HL-60/S4 treated with retinoic acid at 250 ng/mL for 4 days and 3 days (cell line): Measurements from ENCODE around the gene ZNF814.
"Not testable (repeated sequence)": the region's sequence is repeated elsewhere in the genome, so short reads cannot be mapped to it uniquely, and the experiment has no call there.

Experiments
- in situ Hi-C: fragments of 300-500 bp; cut with MboI; formaldehyde crosslinking; loops from 2 replicates; pipeline ENCODE4 v1.7.0; 2022; ENCODE audit warnings: low sequenced_read_pairs

Gene ZNF814

DNA sequence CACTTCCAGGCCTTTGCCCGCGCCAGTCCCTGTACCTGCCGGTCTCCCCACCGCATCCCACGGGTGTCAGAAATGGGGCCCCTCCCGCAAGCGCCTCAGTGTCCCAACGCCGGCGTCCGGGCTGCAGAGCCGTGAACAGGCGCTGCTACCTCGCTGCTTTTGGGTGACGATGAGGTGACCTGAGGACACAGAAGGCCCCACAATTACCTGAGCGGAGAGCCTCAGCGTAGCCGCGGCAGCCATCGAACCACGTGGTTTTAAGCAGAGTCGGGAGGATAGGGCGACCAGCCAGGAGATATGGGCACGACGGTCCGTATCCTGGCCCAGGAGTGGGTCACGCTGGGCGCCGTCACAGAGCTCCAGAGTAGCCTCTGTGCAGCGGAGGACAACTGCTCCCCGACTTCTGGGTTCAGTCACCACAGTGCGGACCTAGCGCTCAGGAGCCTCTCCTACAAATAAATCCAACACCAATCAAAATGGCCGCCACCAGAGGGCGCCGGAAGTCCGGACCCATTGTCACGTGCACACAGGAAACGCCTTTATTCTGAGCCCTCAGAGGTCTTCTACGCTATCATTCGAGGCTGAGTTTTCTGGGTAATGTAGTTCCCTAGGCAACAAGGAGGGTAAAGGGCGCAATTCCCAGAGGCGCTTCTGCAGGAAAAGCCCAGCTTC lies at the start of gene ZNF814:
ZNF814 (minus strand) TSS at position 478 of the 672 bp plus-strand sequence; CDS start at position 243, 235 bp downstream.
- in situ Hi-C loops: no loop called here

DNA sequence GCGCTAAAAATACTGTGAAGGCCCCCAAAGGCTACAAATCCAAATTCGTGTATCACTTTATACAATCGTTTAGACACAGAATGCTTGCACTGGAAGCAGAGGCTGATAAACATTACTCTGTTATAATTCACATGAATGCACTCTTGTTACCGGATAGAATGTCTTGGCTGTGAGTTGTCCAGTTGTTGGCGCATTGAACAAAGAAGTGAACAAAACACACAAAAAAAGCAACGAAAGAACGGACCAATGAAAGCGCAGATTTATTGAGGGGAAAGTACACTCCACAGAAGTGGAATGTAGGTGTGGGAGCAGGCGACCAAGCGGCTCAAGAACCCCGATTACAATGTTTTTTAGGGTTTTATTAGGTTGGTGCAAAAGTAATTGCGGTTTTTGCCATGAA lies 46.9 kb upstream of the ZNF814 start:
- in situ Hi-C loops: no loop called here

DNA sequence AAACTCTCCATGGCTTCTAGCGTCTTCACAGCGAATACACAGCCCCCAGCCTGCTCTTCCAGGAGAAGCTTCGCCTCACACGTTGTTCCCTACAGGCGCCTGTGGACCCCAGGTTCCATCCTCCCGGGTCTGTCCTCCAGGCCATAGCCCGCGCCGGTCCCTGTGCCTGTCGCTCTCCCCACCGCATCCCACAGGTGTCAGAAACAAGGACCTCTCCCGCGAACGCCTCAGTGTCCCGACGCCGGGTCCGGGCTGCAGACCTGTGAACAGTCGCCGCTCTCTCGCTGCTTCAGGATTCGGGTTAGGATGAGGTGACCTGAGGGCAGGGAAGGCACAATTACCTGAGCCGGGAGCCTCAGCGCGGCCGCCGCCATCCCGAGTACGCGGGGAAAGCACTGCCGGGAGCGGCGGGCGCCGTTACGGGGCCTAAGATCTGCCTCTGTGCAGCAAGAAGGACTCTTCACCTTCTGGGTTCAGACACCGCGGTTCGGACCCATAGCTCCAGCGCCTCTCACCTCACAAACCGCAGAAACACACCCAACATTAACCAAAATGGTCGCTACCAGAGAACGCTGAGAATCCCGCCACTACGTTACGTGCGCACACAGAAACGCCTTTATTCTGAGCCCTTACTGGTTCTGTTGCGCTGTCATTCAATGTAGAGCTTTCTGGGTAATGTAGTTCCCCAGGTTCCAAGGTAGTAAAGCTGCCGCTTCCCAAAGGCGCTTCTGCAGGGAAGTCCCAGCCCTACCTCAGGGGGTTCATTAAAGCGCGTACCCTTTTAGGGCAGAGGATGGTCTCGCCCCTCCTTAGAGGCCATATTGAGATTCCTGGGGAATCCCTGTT lies 46.2 kb upstream of the ZNF814 start, which contains the start of gene ZNF418:
ZNF418 (minus strand) TSS at position 583 of the 846 bp plus-strand sequence. CDS start 1,580 bp downstream, outside the sequence.
- in situ Hi-C loops: no loop called here

DNA sequence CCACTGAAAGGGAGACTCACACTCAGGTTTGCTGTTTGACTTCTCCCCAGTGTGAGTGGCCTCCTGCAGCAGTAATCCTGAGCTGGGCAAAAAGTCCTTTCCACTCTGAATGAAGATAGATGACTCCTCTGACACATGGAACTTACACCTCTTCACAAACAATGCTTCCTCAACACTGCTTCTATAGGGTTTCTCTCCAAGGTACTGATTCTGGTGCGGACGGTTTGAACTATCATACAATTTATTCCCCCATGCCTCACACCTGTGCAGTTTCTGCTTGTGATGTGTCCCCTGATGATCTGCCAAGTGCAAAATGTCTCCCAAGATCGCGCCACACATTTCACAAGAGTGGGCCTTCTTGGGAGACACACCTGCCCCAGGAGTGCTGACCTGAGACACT lies 38.8 kb upstream of the ZNF814 start:
- in situ Hi-C loops: no loop called here

GRCh38 chr19:57916168-57916995 lies 27.5 kb upstream of the ZNF814 start, which contains the start of gene ZNF417:
Gene ZNF417 (minus strand): TSS chr19:57916592. CDS start chr19:57916411, 181 bp downstream.
- in situ Hi-C loops: not testable (repeated sequence)

DNA sequence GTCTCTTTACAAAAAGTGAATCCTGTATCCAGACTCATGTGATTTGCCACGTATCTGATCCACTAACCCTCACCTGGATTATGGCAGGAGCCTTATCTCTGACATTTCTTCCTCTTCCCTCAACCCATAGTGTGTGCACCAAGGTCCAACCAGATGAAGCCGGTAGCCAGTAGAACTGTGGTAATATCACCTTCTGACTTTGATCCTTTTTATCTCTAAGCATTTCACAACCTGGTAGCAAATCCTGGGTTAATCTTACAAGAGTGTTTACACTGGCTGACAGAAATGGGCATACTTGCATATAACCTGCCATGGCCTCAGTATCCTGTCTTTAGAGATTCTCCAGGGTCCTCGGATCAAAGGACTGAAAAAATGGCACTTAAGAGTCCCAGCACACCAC lies 25.7 kb upstream of the ZNF814 start:
- in situ Hi-C loops: no loop called here

GRCh38 chr19:57907394-57907793 lies 18.6 kb upstream of the ZNF814 start:
- in situ Hi-C loops: no loop called here

DNA sequence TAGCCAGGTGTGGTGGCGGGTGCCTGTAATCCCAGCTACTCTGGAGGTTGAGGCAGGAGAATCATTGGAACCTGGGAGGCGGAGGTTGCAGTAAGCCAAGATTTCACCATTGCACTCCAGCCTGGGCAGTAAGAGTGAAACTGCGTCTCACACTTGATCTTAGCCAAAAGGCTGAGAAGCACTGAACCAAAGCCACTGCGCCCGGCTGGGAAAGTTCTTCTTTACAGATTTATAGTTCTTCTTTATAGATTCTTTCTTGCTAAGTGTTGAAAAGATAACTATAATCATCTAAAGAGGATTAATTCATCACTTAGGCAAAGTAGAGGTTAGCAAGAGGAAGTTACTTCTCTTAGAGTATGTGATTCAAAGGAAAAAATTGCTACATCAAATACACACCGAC lies 16.4 kb upstream of the ZNF814 start:
- in situ Hi-C loops: no loop called here

- in situ Hi-C loops: no loop called here
Measured at GRCh38 chr19:57903618-57904184, 14.9 kb upstream of the ZNF814 start.

DNA sequence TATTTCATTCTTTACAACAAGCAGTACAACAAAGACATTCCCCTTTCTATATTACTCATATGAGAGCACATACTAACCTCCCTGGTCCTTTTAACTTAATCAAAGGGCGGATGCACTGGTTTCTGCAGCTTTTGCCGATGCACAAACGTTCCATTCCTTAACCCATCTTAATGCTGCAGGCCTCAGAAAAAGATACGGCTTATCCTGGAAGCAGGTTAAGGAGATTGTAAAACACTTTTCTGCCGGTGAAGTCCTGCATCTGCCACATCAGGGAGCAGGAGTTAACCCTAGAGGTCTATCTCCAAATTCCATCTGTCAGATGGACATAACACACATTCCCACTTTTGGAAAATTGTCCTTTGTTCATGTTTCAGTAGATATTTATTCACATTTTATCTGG lies 11.5 kb upstream of the ZNF814 start:
- in situ Hi-C loops: no loop called here

GRCh38 chr19:57890706-57891105 lies 1.9 kb upstream of the ZNF814 start:
- in situ Hi-C loops: not testable (repeated sequence)

DNA sequence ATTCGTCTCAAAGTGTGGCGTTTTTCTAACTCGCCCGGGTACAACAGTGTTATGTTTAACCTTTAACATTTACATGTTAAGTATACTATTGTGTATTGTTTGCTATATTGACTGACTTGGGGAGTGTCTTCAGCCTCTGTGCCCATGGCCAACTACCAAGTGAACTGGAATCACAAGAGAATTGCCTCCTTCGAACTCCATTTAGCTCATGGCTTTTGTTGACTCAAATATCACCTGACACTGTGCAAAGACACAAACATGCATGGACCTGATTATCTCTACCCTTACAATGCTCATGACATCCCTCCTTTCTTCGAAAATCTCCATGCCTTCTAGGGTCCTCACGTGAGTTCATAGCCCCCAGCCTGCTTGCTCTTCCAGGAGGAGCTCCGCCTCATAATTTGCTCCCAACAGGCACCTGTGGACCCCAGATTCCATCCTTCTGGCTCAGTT lies 704 bp downstream of the ZNF814 start:
- in situ Hi-C loops: no loop called here

DNA sequence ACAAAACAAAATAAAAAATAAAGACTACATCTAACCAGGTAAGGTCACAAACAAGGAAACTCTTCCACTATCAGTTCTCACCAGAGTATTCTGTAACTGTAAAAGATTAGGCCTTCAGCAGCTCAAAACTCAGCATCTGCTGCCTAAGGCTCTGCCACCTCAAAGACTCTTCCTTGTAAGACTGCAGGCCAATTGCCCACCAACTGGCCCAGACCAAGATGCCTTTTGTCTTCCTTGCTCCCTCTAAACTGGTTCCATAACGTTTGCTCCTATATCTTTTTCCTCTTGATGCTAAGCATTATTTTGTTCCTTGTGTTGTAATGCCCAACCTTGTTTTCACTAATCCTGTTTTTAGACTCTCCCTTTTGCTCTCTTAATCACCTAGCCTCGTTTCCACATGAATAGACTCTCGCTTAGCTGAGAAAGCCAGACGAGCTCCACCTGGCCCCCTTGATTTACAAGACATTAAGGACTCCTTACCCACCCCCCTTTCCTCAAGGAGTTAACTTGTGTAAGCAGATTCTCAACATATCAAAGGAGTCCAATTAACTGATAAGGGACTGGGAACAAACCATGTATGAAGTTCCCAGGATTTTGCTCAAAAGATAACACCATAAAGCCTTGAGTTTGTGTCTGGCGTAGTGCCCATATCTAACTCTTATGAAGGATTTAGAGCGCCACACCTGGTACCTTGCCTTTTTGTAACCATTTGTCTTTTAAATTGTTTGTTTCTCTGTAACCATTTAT lies 1.5 kb downstream of the ZNF814 start:
- in situ Hi-C loops: no loop called here

GRCh38 chr19:57886046-57886445 lies 2.8 kb downstream of the ZNF814 start:
- in situ Hi-C loops: no loop called here

GRCh38 chr19:57873883-57874799 lies 14.7 kb downstream of the ZNF814 start:
- in situ Hi-C loops: not testable (repeated sequence)

DNA sequence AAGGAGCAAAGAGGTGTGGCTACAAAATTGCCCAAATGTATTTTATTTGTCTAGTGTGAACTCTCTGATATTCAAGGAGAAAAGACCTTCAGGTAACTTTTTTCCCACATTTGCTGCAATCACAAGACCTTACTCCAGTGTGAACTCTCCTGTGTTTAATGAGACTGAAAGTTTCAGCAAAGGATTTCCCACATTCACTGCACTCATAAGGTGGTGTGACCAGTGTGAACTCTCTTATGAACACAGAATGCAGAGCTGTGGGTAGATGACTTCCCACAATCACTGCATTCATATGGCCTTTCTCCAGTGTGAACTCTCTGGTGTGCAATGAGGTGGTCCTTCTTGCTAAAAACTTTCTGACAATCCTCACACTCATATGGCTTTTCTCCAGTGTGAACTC lies 16.4 kb downstream of the ZNF814 start:
- in situ Hi-C loops: no loop called here

- in situ Hi-C loops: no loop called here
Measured at GRCh38 chr19:57870225-57870624, 18.6 kb downstream of the ZNF814 start.

GRCh38 chr19:57869655-57870054 lies 19.2 kb downstream of the ZNF814 start:
- in situ Hi-C loops: not testable (repeated sequence)
